ENCODE results near the gene NPC1L1. TPM values are rescaled to one million over a fixed set of nuclear protein-coding genes. Genes with fewer than 3 reads are reported as not detected.

NPC1L1 gene
- total and polyA plus RNA-seq, 10 of the 15 experiments (the other 5 are each of a cell fraction or from before 2014, with no cell fraction given): 0.01 to 0.90 TPM; not detected in 8

- TF ChIP-seq MYB (IDR thresholded peaks at IDR 0.05; ENCODE audit: borderline replicate concordance, low read depth, low read length): no peak
- TF ChIP-seq NR2C1 (IDR thresholded peaks at IDR 0.05): no peak
- no peak for TF ChIP-seq HDGF (IDR thresholded peaks at IDR 0.05)
- TF ChIP-seq IRF3 (IDR thresholded peaks at IDR 0.05): no peak
- no peak for TF ChIP-seq CBX5 (IDR thresholded peaks at IDR 0.05; ENCODE audit: low read depth)
- no peak for TF ChIP-seq SREBF2 (IDR thresholded peaks at IDR 0.05; ENCODE audit: low read length)
Observed at GRCh38 chr7:44534087-44534486, 7.0 kb downstream of the NPC1L1 start (continued).

DNA sequence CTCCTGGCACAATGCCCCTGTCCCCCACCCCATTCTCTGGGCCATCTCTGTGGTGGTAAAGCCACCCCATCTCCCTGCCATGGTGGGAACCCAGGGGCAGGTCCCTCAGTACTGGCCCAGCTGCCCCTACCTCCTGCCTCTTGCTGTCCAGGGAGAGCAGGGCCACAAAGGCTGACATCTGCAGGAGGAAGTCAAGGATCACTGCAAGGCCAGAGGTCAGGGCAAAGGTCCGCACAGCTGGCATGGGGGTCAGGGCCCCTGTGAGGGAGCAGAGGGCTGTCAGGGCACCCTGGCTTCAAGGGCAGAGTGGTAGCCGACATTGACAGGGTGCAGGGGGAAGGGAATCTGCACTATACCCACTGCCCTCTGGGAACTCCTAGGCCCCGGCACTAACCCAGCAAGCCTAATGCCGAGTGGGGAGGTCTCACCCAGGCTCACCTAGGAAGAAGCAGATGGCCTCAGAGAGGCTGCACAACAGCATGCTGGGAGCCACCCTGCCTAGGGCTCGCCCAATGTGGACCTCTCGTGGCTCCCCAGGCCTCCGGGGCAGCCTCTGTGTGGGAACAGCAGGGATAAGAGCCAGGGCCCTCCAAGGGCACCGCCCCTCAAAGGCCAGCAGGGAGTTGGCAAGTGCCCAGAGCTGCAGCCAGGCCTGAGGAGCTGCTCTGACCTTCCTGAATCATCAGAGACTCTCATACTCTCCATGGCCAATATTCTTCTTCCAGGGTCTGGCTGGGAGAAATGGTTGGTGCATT, 7.7 kb downstream of the NPC1L1 start:
- Histone ChIP-seq H3K79me2 (ENCODE audit: control insufficient read depth, insufficient read depth, low read length) (no peaks in the 10 kb centered on the region), H3K4me3 (no peak overlapping the region), H3K27ac (ENCODE audit: control insufficient read depth, insufficient read depth) (no peak overlapping the region), H3K36me3 (ENCODE audit: control insufficient read depth in 2 of 2, insufficient read depth in 2 of 2, low read length in 1 of 2) (no peaks in the 10 kb centered on the region), H4K20me1 (ENCODE audit: control insufficient read depth, insufficient read depth) (no peaks in the 10 kb centered on the region), H3K9me3 (replicated peaks; ENCODE audit: control insufficient read depth, insufficient read depth, low read length) (no peaks in the 10 kb centered on the region), H2AFZ (ENCODE audit: control insufficient read depth, low read depth, low read length) (no peak overlapping the region), H3K27me3 (replicated peaks in 1 of 2; ENCODE audit: control insufficient read depth in 2 of 2, insufficient read depth in 2 of 2, low read length in 1 of 2) (no peaks in the 10 kb centered on the region), H3K4me1 (ENCODE audit: control insufficient read depth, insufficient read depth, low read length) (no peaks in the 10 kb centered on the region), H3K9ac (ENCODE audit: control insufficient read depth, insufficient read depth, low read length) (no peak overlapping the region), H3K4me2 (ENCODE audit: control insufficient read depth, insufficient read depth) (no peak overlapping the region)
- TF ChIP-seq CEBPZ (IDR thresholded peaks at IDR 0.05; ENCODE audit: low read depth, low read length) (no peak), YY1 (IDR thresholded peaks at IDR 0.05; ENCODE audit: low read depth, low read length) (no peak), ZNF24 (IDR thresholded peaks at IDR 0.05) (no peak), IKZF1 (conservative IDR thresholded peaks at IDR 0.05) (no peak), ZBTB33 (IDR thresholded peaks at IDR 0.05) (no peak), CREM (IDR thresholded peaks at IDR 0.05; ENCODE audit: low read depth) (no peak), PAX5 (IDR thresholded peaks at IDR 0.05; ENCODE audit: borderline replicate concordance, low read depth, low read length) (no peak), BCL11A (IDR thresholded peaks at IDR 0.05; ENCODE audit: low read depth, low read length) (no peak), PAX8 (IDR thresholded peaks at IDR 0.05) (no peak)
- FAIRE-seq (no peak), DNase-seq (ENCODE audit: low read depth, low spot score) (no peak), ATAC-seq (no peak)
- in situ Hi-C loops (cut with MboI): no loop called here
- CTCF ChIA-PET: interaction anchor here (1.0 to 2.5 kb wide), 6 partner anchors 14 to 292 kb away, joined by 3 to 12 read pairs (median 8); no protein-coding TSS in a partner anchor
- no TSS peak for BruUV-seq (replicated peaks)
- 42% methylated on average over 8 of the region's 8 CpGs for WGBS (ENCODE audit: insufficient coverage, insufficient replicate concordance, low lambda C conversion rate, missing lambda C conversion rate)
- intact Hi-C loops (cut with micrococcal nuclease; ENCODE audit: unreplicated experiment): no loop called here
- RAD21 ChIA-PET (ENCODE audit: unreplicated experiment): interaction anchor here (0.6 kb wide), 1 partner anchor 609 kb away, joined by 3 read pairs; no protein-coding TSS in a partner anchor
- SMC1A ChIA-PET (ENCODE audit: uncharacterized antibody, unreplicated experiment): interaction anchor here (1.1 to 1.5 kb wide), 2 partner anchors 292 to 324 kb away, joined by 3 to 4 read pairs; no protein-coding TSS in a partner anchor
- POLR2A ChIA-PET: no interaction called here
